Keratinocyte (primary cell): ENCODE data around the gene KCNIP2. TPM values are rescaled to one million over a fixed set of nuclear protein-coding genes. Genes with fewer than 3 reads are reported as not detected.
A peak's percentile ranks its signal among the peaks of the same experiment; 100 is the strongest.

Experiments used
- DNase-seq: peaks from one replicate; pipeline ENCODE4 v3.0.0-alpha.2; 2011; ENCODE audit warnings: low read depth, missing footprints, low spot score
- FAIRE-seq: peaks from 2 replicates; lab custom pipeline; 2011; peaks lifted over from hg19 to GRCh38; lab: Jason Lieb, UNC
- H2AFZ ChIP-seq: 2 replicates; pipeline ENCODE4 v1.6.0; 2012; ENCODE audit warnings: low read length, control low read depth, inconsistent platforms; ENCODE audit not compliant: control insufficient read depth
- H3K27ac ChIP-seq: 2 replicates; pipeline ENCODE4 v1.5.1; 2011; ENCODE audit warnings: low read length; ENCODE audit not compliant: control insufficient read depth, insufficient read depth
- H3K27me3 ChIP-seq: 3 replicates; pipeline ENCODE4 v1.6.0; 2011; ENCODE audit warnings: low read length; ENCODE audit not compliant: control insufficient read depth, insufficient read depth; ENCODE audit errors: extremely low read depth
- H3K36me3 ChIP-seq, 2 experiments: 2 replicates in 1 of 2; 3 replicates in 1 of 2; pipeline ENCODE4 v1.5.1; 2011; ENCODE audit warnings: low read length in 2 of 2, mild to moderate bottlenecking in 1 of 2; ENCODE audit not compliant: control insufficient read depth in 2 of 2, insufficient read depth in 2 of 2; ENCODE audit errors: extremely low read depth in 1 of 2
- H3K4me1 ChIP-seq: 3 replicates; pipeline ENCODE4 v1.5.1; 2011; ENCODE audit warnings: low read length; ENCODE audit not compliant: control insufficient read depth, insufficient read depth; ENCODE audit errors: extremely low read depth
- H3K4me2 ChIP-seq: 3 replicates; pipeline ENCODE4 v1.6.0; 2011; ENCODE audit warnings: low read depth, low read length; ENCODE audit not compliant: control insufficient read depth, insufficient read depth; ENCODE audit errors: extremely low read depth
- H3K4me3 ChIP-seq, 3 experiments: fragments of 200-600 bp in 1 of 3; sonication (generic) in 1 of 3; 2 replicates in 2 of 3; 3 replicates in 1 of 3; pipeline ENCODE4 v1.5.1; 2011 to 2016; ENCODE audit warnings: low read length in 3 of 3, mild to moderate bottlenecking in 3 of 3, control low read depth in 2 of 3, inconsistent platforms in 1 of 3, low read depth in 1 of 3, mixed read lengths in 1 of 3, mixed run types in 1 of 3, moderate library complexity in 1 of 3; ENCODE audit not compliant: control insufficient read depth in 2 of 3, insufficient read depth in 2 of 3; ENCODE audit errors: extremely low read depth in 1 of 3
- H3K79me2 ChIP-seq: 2 replicates; pipeline ENCODE4 v1.6.0; 2012; ENCODE audit warnings: low read length; ENCODE audit not compliant: control insufficient read depth, insufficient read depth
- H3K9ac ChIP-seq: 3 replicates; pipeline ENCODE4 v1.6.0; 2011; ENCODE audit warnings: low read length; ENCODE audit not compliant: control insufficient read depth, insufficient read depth; ENCODE audit errors: extremely low read depth
- H3K9me1 ChIP-seq: 3 replicates; pipeline ENCODE4 v1.6.0; 2011; ENCODE audit warnings: low read length; ENCODE audit not compliant: control insufficient read depth, insufficient read depth; ENCODE audit errors: extremely low read depth
- H3K9me3 ChIP-seq: 2 replicates; pipeline ENCODE4 v1.5.1; 2012; ENCODE audit warnings: low read depth, low read length; ENCODE audit not compliant: control insufficient read depth
- H4K20me1 ChIP-seq: 3 replicates; pipeline ENCODE4 v1.6.0; 2011; ENCODE audit warnings: low read length; ENCODE audit not compliant: control insufficient read depth, insufficient read depth; ENCODE audit errors: extremely low read depth
- EZH2 ChIP-seq: IDR thresholded peaks from one replicate; pipeline ENCODE4 v1.6.1; 2012; ENCODE audit warnings: inconsistent platforms, mild to moderate bottlenecking, low read length, moderate library complexity
- dilution Hi-C: fragments of 300-500 bp; cut with MboI; formaldehyde crosslinking; loops from one replicate; pipeline ENCODE4 v1.7.0; 2020; ENCODE audit warnings: low sequenced_read_pairs; ENCODE audit not compliant: extremely low pct_ligation_motif_present
- polyA plus RNA-seq, 5 experiments: library from polyadenylated mRNA; depleted of rRNA in 3 of 5; stranded (reverse) in 3 of 5; stranded (forward) in 1 of 5; unstranded in 1 of 5; fragments of >200 nt; gene quantifications; 1 replicate in 1 of 5; 2 replicates in 3 of 5; 3 replicates in 1 of 5; pipeline versions ENCODE4 v1.2.1 to v1.2.3, GENCODE V29; 2011 to 2012; ENCODE audit warnings: missing spikeins in 2 of 5, low read depth in 1 of 5, low replicate concordance in 1 of 5
- TF ChIP-seq, protein P1 (sequence below), 3 experiments: IDR thresholded peaks in 1 of 3; conservative IDR thresholded peaks in 1 of 3; optimal IDR thresholded peaks in 1 of 3; 2 replicates in 2 of 3; 3 replicates in 1 of 3; pipeline versions ENCODE3 to v1.5.1; 2011; ENCODE audit warnings: low read length in 3 of 3, mild to moderate bottlenecking in 3 of 3, moderate library complexity in 2 of 3, control low read depth in 1 of 3, inconsistent platforms in 1 of 3; ENCODE audit not compliant: insufficient read depth in 2 of 3; ENCODE audit errors: extremely low read depth in 1 of 3

KCNIP2 gene
- polyA plus RNA-seq, 1 donor (not counting 4 experiments of a cell fraction or from before 2014, with no cell fraction given) = 0.41 TPM

DNA sequence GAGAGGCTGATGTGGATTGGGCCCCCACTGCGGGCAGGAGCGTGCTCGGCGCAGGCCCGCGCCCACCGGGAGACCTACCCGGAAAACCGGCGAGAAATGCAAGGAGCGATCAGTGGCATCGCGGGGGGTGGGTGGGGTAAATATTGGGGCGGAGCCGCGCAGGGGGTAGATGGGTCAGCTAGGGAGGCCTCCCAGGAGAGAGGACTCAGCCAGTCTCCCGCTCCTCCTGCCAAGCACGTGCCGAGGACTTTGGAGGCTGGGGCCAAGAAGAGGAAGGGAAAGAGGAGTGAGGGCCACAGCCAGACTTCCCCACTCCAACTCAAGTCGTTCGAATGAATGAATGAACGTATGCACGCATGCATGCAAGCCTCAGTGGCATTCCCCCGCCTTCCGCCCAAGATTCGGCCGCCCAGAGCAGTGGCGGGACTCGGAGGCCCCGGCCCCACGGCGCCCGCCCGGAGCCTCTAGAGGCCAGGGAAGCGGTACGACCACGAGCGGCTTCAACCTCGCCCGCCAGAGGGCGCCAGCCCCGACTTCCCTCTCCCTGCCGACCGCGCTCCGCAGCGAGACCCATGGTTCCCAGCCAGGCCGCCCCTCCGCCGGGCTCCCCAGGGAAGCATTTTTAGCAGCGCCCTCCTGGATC is 63.9 kb downstream of the KCNIP2 start:
- dilution Hi-C loops = no loop called here
- Histone ChIP-seq H3K4me1 (peaks cover 51% of the 10 kb centered on the region), H3K27ac (no peak overlapping the region), H3K9me1 (no peaks in the 10 kb centered on the region), H3K4me3 (peak overlapping the region in 2 of 3 experiments; percentile 29 to 56), H3K79me2 (peaks cover 11% of the 10 kb centered on the region), H4K20me1 (peaks cover 18% of the 10 kb centered on the region), H2AFZ (peak overlapping the region; percentile 40), H3K27me3 (peaks cover 32% of the 10 kb centered on the region), H3K9ac (no peak overlapping the region), H3K4me2 (peak overlapping the region; percentile 78), H3K9me3 (no peaks in the 10 kb centered on the region), H3K36me3 (peaks cover 10% of the 10 kb centered on the region in 2 experiments)
- DNase-seq = no peak
- TF ChIP-seq, protein P1, sequence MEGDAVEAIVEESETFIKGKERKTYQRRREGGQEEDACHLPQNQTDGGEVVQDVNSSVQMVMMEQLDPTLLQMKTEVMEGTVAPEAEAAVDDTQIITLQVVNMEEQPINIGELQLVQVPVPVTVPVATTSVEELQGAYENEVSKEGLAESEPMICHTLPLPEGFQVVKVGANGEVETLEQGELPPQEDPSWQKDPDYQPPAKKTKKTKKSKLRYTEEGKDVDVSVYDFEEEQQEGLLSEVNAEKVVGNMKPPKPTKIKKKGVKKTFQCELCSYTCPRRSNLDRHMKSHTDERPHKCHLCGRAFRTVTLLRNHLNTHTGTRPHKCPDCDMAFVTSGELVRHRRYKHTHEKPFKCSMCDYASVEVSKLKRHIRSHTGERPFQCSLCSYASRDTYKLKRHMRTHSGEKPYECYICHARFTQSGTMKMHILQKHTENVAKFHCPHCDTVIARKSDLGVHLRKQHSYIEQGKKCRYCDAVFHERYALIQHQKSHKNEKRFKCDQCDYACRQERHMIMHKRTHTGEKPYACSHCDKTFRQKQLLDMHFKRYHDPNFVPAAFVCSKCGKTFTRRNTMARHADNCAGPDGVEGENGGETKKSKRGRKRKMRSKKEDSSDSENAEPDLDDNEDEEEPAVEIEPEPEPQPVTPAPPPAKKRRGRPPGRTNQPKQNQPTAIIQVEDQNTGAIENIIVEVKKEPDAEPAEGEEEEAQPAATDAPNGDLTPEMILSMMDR (optimal IDR thresholded peaks at IDR 0.05 in 1 of 3, IDR thresholded peaks at IDR 0.05 in 1 of 3, conservative IDR thresholded peaks at IDR 0.05 in 1 of 3; ENCODE audit: extremely low read depth in 1 of 3, insufficient read depth in 2 of 3, low read length in 3 of 3) = peak; percentile 60 to 96 (median 87)
- TF ChIP-seq EZH2 = no peak
- FAIRE-seq = no peak

DNA sequence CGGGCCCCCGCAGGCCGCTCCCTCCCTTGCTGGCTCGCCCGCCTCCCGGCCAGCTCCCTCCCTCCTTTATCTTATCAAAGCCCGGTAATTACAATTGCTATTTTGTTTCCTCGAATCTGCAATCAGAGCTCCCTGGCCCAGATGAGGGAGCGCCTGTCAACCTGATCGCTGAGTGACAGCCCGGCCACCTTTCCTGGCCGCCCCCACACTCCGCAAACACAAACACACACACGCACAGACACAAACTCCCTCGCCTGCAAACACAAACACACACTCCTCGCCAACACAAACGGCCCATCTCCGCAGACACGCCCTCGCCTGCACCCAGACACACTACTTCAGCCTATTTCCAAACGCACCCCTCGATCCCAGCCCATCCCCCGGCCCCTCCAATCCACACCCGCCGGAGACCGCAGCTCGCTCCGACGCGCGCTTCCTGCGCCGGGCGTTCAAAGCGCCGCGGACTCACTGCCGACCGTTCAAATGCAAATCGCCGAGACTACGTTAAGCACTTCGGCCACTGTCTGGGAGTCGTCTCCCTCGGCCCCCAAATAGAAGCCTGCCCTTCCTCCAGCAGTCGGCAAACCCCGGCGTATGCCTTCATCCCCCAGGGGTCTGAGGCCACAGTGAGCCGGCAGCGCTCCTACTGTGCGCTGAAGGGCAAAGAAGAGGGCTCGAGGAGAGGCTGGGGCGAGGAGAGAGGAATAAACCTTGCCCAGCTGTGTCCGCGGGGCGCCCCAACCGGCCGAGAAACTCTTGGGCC is 64.6 kb downstream of the KCNIP2 start:
- peak overlapping the region; percentile 78 for H3K4me2 ChIP-seq
- H3K9me1 ChIP-seq = no peaks in the 10 kb centered on the region
- peaks cover 39% of the 10 kb centered on the region for H3K27me3 ChIP-seq
- no peak for DNase-seq
- no peak for FAIRE-seq
- TF ChIP-seq, protein P1 (optimal IDR thresholded peaks at IDR 0.05 in 1 of 3, IDR thresholded peaks at IDR 0.05 in 1 of 3, conservative IDR thresholded peaks at IDR 0.05 in 1 of 3; ENCODE audit: extremely low read depth in 1 of 3, insufficient read depth in 2 of 3, low read length in 3 of 3) = no peak
- peak; percentile 20 for TF ChIP-seq EZH2
- dilution Hi-C loops = no loop called here
- peaks cover 19% of the 10 kb centered on the region for H4K20me1 ChIP-seq
- no peak overlapping the region for H3K27ac ChIP-seq
- H3K4me3 ChIP-seq = peak overlapping the region in 2 of 3 experiments; percentile 35 to 56
- H3K79me2 ChIP-seq = peaks cover 11% of the 10 kb centered on the region
- H2AFZ ChIP-seq = peak overlapping the region; percentile 49
- H3K4me1 ChIP-seq = peaks cover 46% of the 10 kb centered on the region
- H3K9ac ChIP-seq = no peak overlapping the region
- no peaks in the 10 kb centered on the region for H3K9me3 ChIP-seq
- H3K36me3 ChIP-seq = peaks cover 5 to 10% of the 10 kb centered on the region in 2 experiments
